Fibroblast of lung (primary cell): ENCODE measurements around the gene FBXO8. TPM values are rescaled to one million over a fixed set of nuclear protein-coding genes. Genes with fewer than 3 reads are reported as not detected.

Experiments used
- DNase-seq, 2 donors: peaks; one replicate each; pipeline versions ENCODE4 v3.0.0 to v3.0.0-alpha.2; 2010; ENCODE audit warnings: low read depth in 2 of 2
- H2AFZ ChIP-seq: 2 replicates; pipeline ENCODE4 v1.5.1; 2012; ENCODE audit warnings: low read length, control low read depth, inconsistent platforms
- H3K27ac ChIP-seq: 2 replicates; pipeline ENCODE4 v1.5.1; 2011; ENCODE audit warnings: low read length, control low read depth; ENCODE audit not compliant: insufficient read depth
- H3K27me3 ChIP-seq: 2 replicates; pipeline ENCODE4 v1.5.1; 2011; ENCODE audit warnings: mild to moderate bottlenecking, low read length; ENCODE audit not compliant: control insufficient read depth, insufficient read depth
- H3K36me3 ChIP-seq: 2 replicates; pipeline ENCODE4 v1.5.1; 2011; ENCODE audit warnings: low read length; ENCODE audit not compliant: control insufficient read depth, insufficient read depth
- H3K4me1 ChIP-seq: 2 replicates; pipeline ENCODE4 v1.5.1; 2011; ENCODE audit warnings: low read length; ENCODE audit not compliant: control insufficient read depth, insufficient read depth; ENCODE audit errors: extremely low read depth
- H3K4me2 ChIP-seq: 2 replicates; pipeline ENCODE4 v1.5.1; 2011; ENCODE audit warnings: low read length, control low read depth; ENCODE audit not compliant: insufficient read depth; ENCODE audit errors: extremely low read depth
- H3K4me3 ChIP-seq, 4 experiments: fragments of 200-600 bp in 1 of 4; sonication (generic) in 1 of 4; replicated peaks in 1 of 4; 2 replicates each; pipeline ENCODE4 v1.5.1; 2011 to 2016; ENCODE audit warnings: low read length in 4 of 4, low read depth in 3 of 4, mild to moderate bottlenecking in 3 of 4, control low read depth in 2 of 4, inconsistent platforms in 1 of 4, mixed read lengths in 1 of 4; ENCODE audit not compliant: insufficient read depth in 1 of 4; ENCODE audit errors: control extremely low read depth in 1 of 4
- H3K79me2 ChIP-seq: 2 replicates; pipeline ENCODE4 v1.5.1; 2012; ENCODE audit warnings: mild to moderate bottlenecking, low read length, inconsistent platforms; ENCODE audit not compliant: control insufficient read depth, insufficient read depth
- H3K9ac ChIP-seq: 2 replicates; pipeline ENCODE4 v1.5.1; 2011; ENCODE audit warnings: mild to moderate bottlenecking, low read length, control low read depth; ENCODE audit not compliant: insufficient read depth
- H3K9me3 ChIP-seq: 2 replicates; pipeline ENCODE4 v1.5.1; 2012; ENCODE audit warnings: low read depth, low read length; ENCODE audit not compliant: control insufficient read depth, insufficient read depth
- H4K20me1 ChIP-seq: 2 replicates; pipeline ENCODE4 v1.5.1; 2011; ENCODE audit warnings: low read length; ENCODE audit not compliant: control insufficient read depth, insufficient read depth; ENCODE audit errors: extremely low read depth
- CTCF ChIP-seq, 2 donors: IDR thresholded peaks in 1 of 2; conservative IDR thresholded peaks in 1 of 2; 1 replicate in 1 of 2; 2 replicates in 1 of 2; pipeline ENCODE4 v1.5.1; 2011 to 2012; ENCODE audit warnings: low read length in 2 of 2, control low read depth in 1 of 2, inconsistent platforms in 1 of 2, low read depth in 1 of 2, mild to moderate bottlenecking in 1 of 2
- EZH2 ChIP-seq: IDR thresholded peaks from 2 replicates; pipeline ENCODE4 v1.5.1; 2012; ENCODE audit warnings: low read length, control low read depth, mild to moderate bottlenecking; ENCODE audit errors: missing control alignments
- polyA plus RNA-seq, 2 donors: library from polyadenylated mRNA; depleted of rRNA in 1 of 2; stranded (reverse) in 1 of 2; unstranded in 1 of 2; fragments of >200 nt; gene quantifications; 2 replicates each; pipeline ENCODE4 v1.2.1, GENCODE V29; 2011 to 2012; ENCODE audit warnings: missing spikeins in 1 of 2
- total RNA-seq: library from RNA; depleted of rRNA; stranded (reverse); fragments of >200 nt; gene quantifications from 2 replicates; pipeline ENCODE4 v1.2.1, GENCODE V29; 2014

The FBXO8 gene
- total and polyA plus RNA-seq, 2 donors (not counting 1 experiment from before 2014, with no cell fraction given), result 26.7 to 46.1 TPM

GRCh38 chr4:174255374-174255773 lies 28.1 kb downstream of the FBXO8 start:
- no peaks in the 10 kb centered on the region for H3K27me3 ChIP-seq
- H3K9me3 ChIP-seq, result no peaks in the 10 kb centered on the region
- H4K20me1 ChIP-seq, result no peaks in the 10 kb centered on the region
- no peak for DNase-seq
- H2AFZ ChIP-seq, result no peak overlapping the region
- no peak overlapping the region for H3K9ac ChIP-seq
- TF ChIP-seq EZH2, result no peak
- no peak for TF ChIP-seq CTCF (conservative IDR thresholded peaks at IDR 0.05 in 1 of 2, IDR thresholded peaks at IDR 0.05 in 1 of 2; ENCODE audit: low read depth in 1 of 2, low read length in 2 of 2)
- no peak overlapping the region for H3K27ac ChIP-seq
- H3K4me3 ChIP-seq, result no peak overlapping the region
- H3K79me2 ChIP-seq, result no peaks in the 10 kb centered on the region
- H3K4me2 ChIP-seq, result peak overlapping the region; percentile 4
- H3K36me3 ChIP-seq, result no peaks in the 10 kb centered on the region
- no peaks in the 10 kb centered on the region for H3K4me1 ChIP-seq

- H3K79me2 ChIP-seq, result no peaks in the 10 kb centered on the region
- no peak overlapping the region for H2AFZ ChIP-seq
- no peaks in the 10 kb centered on the region for H3K9me3 ChIP-seq
- no peaks in the 10 kb centered on the region for H3K36me3 ChIP-seq
- no peak overlapping the region for H3K4me3 ChIP-seq
- TF ChIP-seq CTCF (conservative IDR thresholded peaks at IDR 0.05 in 1 of 2, IDR thresholded peaks at IDR 0.05 in 1 of 2; ENCODE audit: low read depth in 1 of 2, low read length in 2 of 2) (no peak), EZH2 (no peak)
- H3K4me2 ChIP-seq, result no peak overlapping the region
- H4K20me1 ChIP-seq, result no peaks in the 10 kb centered on the region
- no peak for DNase-seq
- no peaks in the 10 kb centered on the region for H3K4me1 ChIP-seq
- no peaks in the 10 kb centered on the region for H3K27me3 ChIP-seq
- H3K27ac ChIP-seq, result no peak overlapping the region
- H3K9ac ChIP-seq, result no peak overlapping the region
These were observed 28.9 kb downstream of the FBXO8 start for GRCh38 chr4:174254613-174255012.

- no peak for TF ChIP-seq CTCF (conservative IDR thresholded peaks at IDR 0.05 in 1 of 2, IDR thresholded peaks at IDR 0.05 in 1 of 2; ENCODE audit: low read depth in 1 of 2, low read length in 2 of 2)
- TF ChIP-seq EZH2, result no peak
These were observed 31.1 kb downstream of the FBXO8 start for GRCh38 chr4:174252412-174252811.

More at GRCh38 chr4:174252412-174252811, 31.1 kb downstream of the FBXO8 start:
- no peak for DNase-seq
- H3K27me3 ChIP-seq, result no peaks in the 10 kb centered on the region
- no peaks in the 10 kb centered on the region for H3K4me1 ChIP-seq
- no peak overlapping the region for H3K27ac ChIP-seq
- H3K9me3 ChIP-seq, result no peaks in the 10 kb centered on the region
- H3K4me2 ChIP-seq, result no peak overlapping the region
- H3K9ac ChIP-seq, result no peak overlapping the region
- no peak overlapping the region for H2AFZ ChIP-seq
- no peaks in the 10 kb centered on the region for H3K36me3 ChIP-seq
- no peaks in the 10 kb centered on the region for H4K20me1 ChIP-seq
- H3K4me3 ChIP-seq, result no peak overlapping the region
- H3K79me2 ChIP-seq, result no peaks in the 10 kb centered on the region
